HEK293T (cell line): ENCODE data around the gene ZNF561.
"Not testable (repeated sequence)": the region's sequence is repeated elsewhere in the genome, so short reads cannot be mapped to it uniquely, and the experiment has no call there.

Experiments
- CTCF ChIA-PET: fragments of 350-600 bp; formaldehyde crosslinking; extraction: SDS; loops from one replicate; lab custom pipeline; 2021; ENCODE audit warnings: antibody characterized with exemption, inconsistent platforms; lab: Yijun Ruan, JAX
- POLR2A ChIA-PET: fragments of 350-600 bp; formaldehyde crosslinking; extraction: SDS; loops from one replicate; lab custom pipeline; 2020; ENCODE audit warnings: antibody characterized with exemption, inconsistent platforms; lab: Yijun Ruan, JAX
- DNase-seq: peaks from one replicate; pipeline ENCODE4 v3.0.0; 2012; ENCODE audit warnings: mixed read lengths; ENCODE audit errors: extremely low spot score
- ARNT ChIP-seq: fragments of 450-650 bp; IDR thresholded peaks from 2 replicates; pipeline ENCODE4 v1.6.1; 2017; ENCODE audit warnings: mild to moderate bottlenecking
- BHLHE40 ChIP-seq: fragments of 450-650 bp; IDR thresholded peaks from 2 replicates; pipeline ENCODE4 v1.6.1; 2016; ENCODE audit warnings: mild to moderate bottlenecking, moderate library complexity, borderline replicate concordance
- CTBP1 ChIP-seq: fragments of 450-650 bp; IDR thresholded peaks from 2 replicates; pipeline ENCODE4 v1.6.1; 2016; ENCODE audit warnings: borderline replicate concordance
- ELF4 ChIP-seq: fragments of 450-650 bp; IDR thresholded peaks from 2 replicates; pipeline ENCODE4 v1.6.1; 2017; ENCODE audit warnings: antibody characterized with exemption
- FOXA1 ChIP-seq: fragments of 450-650 bp; IDR thresholded peaks from 2 replicates; pipeline ENCODE4 v1.6.1; 2016; ENCODE audit warnings: mild to moderate bottlenecking
- FOXK2 ChIP-seq: fragments of 450-650 bp; IDR thresholded peaks from 2 replicates; pipeline ENCODE4 v1.6.1; 2016; ENCODE audit warnings: mild to moderate bottlenecking
- FOXM1 ChIP-seq: fragments of 450-650 bp; IDR thresholded peaks from 2 replicates; pipeline ENCODE4 v1.6.1; 2017; ENCODE audit warnings: mild to moderate bottlenecking, borderline replicate concordance
- HDGF ChIP-seq: fragments of 450-650 bp; IDR thresholded peaks from 2 replicates; pipeline ENCODE4 v1.6.1; 2017; ENCODE audit warnings: antibody characterized with exemption, borderline replicate concordance
- L3MBTL2 ChIP-seq: fragments of 450-650 bp; conservative IDR thresholded peaks from 2 replicates; pipeline ENCODE4 v1.6.1; 2016; ENCODE audit warnings: mild to moderate bottlenecking
- LEF1 ChIP-seq: fragments of 450-650 bp; IDR thresholded peaks from 2 replicates; pipeline ENCODE4 v1.6.1; 2017; ENCODE audit warnings: mild to moderate bottlenecking, borderline replicate concordance
- NFRKB ChIP-seq: fragments of 450-650 bp; IDR thresholded peaks from 2 replicates; pipeline ENCODE4 v1.6.1; 2016; ENCODE audit warnings: mild to moderate bottlenecking, moderate library complexity
- SP1 ChIP-seq: fragments of 450-650 bp; IDR thresholded peaks from 2 replicates; pipeline ENCODE4 v1.6.1; 2017
- SUZ12 ChIP-seq: fragments of 450-650 bp; IDR thresholded peaks from 2 replicates; pipeline ENCODE4 v1.6.1; 2016; ENCODE audit warnings: mild to moderate bottlenecking
- TARDBP ChIP-seq: fragments of 450-650 bp; IDR thresholded peaks from 2 replicates; pipeline ENCODE4 v1.6.1; 2016
- ZNF384 ChIP-seq: fragments of 450-650 bp; IDR thresholded peaks from 2 replicates; pipeline ENCODE4 v1.6.1; 2016
- TF ChIP-seq, protein P1 (sequence below): fragments of 450-650 bp; IDR thresholded peaks from 2 replicates; pipeline ENCODE4 v1.6.1; 2016

Gene ZNF561

DNA sequence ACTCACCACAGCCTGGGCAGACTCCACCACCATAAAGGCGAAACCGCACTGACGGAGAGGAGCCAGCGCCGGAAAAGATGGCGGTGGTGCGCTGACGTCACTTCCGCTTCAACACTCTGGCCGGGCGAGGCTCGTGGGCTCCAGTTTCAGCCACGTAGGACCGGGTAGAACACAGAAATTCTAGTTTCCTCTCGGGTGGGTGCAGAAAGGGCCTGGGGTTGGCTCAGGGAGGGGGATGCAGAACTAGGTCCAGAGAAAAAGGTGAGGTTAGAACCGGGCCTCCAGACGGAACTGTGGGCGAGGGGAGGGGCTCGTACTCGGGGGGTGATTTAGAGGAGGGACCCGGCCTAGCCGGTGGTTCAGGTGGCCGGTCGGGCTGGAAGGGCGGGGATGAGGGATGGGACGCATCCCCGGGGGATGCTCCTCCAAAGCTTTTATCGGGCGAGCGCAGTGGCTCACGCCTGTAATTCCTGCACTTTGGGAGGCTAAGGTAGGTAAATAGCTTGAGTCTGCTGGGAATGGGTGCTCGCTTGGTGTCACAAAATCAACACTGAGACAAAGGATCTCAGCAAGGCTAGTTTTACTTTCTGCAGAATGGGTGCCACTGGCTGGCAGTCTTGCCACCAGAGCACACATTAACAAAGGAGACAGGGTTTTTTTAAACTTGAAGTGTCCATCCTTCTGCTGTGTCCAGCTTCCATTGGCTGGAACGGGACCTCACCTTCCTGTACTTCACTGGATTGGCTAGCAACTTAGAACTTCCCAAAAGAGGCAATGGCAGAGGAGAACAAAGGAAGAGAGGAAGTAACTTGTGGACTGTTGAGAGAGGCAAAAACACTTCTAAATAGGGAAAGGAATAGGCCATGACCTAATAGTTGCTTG is at the start of gene ZNF561:
ZNF561 (minus strand) TSS at position 77 of the 882 bp plus-strand sequence. CDS start 1,776 bp downstream, outside the sequence.
- TF ChIP-seq L3MBTL2 (peak; percentile 77; the same call in 1 of the 2 replicates), FOXM1 (no peak), HDGF (no peak), CTBP1 (peak; percentile 90), BHLHE40 (no peak), SUZ12 (no peak), FOXA1 (no peak), ZNF384 (no peak), NFRKB (peak; percentile 95), TARDBP (no peak), FOXK2 (no peak), SP1 (no peak), ELF4 (0 out of 2 replicates have a peak, but pooled peaks have one; percentile 25), LEF1 (no peak), ARNT (no peak)
- TF ChIP-seq, protein P1, sequence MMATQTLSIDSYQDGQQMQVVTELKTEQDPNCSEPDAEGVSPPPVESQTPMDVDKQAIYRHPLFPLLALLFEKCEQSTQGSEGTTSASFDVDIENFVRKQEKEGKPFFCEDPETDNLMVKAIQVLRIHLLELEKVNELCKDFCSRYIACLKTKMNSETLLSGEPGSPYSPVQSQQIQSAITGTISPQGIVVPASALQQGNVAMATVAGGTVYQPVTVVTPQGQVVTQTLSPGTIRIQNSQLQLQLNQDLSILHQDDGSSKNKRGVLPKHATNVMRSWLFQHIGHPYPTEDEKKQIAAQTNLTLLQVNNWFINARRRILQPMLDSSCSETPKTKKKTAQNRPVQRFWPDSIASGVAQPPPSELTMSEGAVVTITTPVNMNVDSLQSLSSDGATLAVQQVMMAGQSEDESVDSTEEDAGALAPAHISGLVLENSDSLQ = no peak
- POLR2A ChIA-PET = interaction anchor here (1.5 kb wide), 1 partner anchor 147 kb away, joined by 5 read pairs; the partner anchor contains the start of gene ZNF846
- CTCF ChIA-PET = no interaction called here
- DNase-seq = peak; percentile 83

DNA sequence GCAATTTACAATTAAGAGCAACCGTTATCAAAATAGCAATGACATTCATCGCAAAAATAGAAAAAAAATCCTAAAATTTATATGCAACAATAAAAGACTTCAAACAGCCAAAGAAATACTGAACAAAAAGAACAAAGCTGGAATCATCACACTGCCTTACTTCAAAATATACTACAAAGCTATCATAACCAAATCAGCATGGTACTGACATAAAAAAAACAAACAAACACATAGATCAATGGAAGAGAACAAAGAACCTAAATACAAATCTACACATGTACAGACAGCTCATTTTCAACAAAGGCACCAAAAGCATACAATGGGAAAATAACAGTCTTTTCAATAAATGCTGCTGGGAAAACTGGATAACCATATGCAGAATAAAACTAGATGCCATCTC is 47.5 kb upstream of the ZNF561 start:
- DNase-seq = no peak
- ChIA-PET CTCF (no interaction called here), POLR2A (no interaction called here)
- TF ChIP-seq SP1 = no peak
- no peak for TF ChIP-seq SUZ12
- TF ChIP-seq L3MBTL2 = no peak
- no peak for TF ChIP-seq ELF4
- TF ChIP-seq NFRKB = no peak
- TF ChIP-seq TARDBP = no peak
- no peak for TF ChIP-seq FOXA1
- TF ChIP-seq CTBP1 = no peak
- TF ChIP-seq ARNT = no peak
- no peak for TF ChIP-seq ZNF384
- no peak for TF ChIP-seq LEF1
- TF ChIP-seq FOXK2 = no peak
- TF ChIP-seq, protein P1 = no peak
- TF ChIP-seq HDGF = no peak
- TF ChIP-seq BHLHE40 = no peak
- no peak for TF ChIP-seq FOXM1

DNA sequence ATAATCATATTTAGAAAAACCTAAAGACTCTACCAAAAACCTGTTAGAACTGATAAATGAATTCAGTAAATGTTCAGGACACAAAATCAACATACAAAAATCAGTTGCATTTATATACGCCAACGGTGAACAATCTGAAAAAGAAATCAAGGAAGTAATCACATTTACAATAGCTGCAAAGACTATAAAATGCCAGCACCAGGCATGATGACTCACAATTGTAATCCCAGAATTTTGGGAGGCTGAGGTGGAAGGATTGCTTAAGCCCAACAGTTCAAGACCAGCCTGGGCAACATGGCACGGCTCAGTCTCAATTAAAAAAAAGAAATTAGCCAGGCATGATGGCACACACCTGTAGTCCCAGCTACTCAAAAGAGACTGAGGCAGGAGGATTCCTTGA is 46.9 kb upstream of the ZNF561 start:
- POLR2A ChIA-PET = no interaction called here
- DNase-seq = no peak
- CTCF ChIA-PET = no interaction called here
- no peak for TF ChIP-seq CTBP1
- no peak for TF ChIP-seq BHLHE40
- no peak for TF ChIP-seq NFRKB
- no peak for TF ChIP-seq FOXK2
- TF ChIP-seq ELF4 = no peak
- TF ChIP-seq, protein P1 = no peak
- TF ChIP-seq FOXM1 = no peak
- no peak for TF ChIP-seq SUZ12
- no peak for TF ChIP-seq L3MBTL2
- TF ChIP-seq SP1 = no peak
- no peak for TF ChIP-seq TARDBP
- no peak for TF ChIP-seq ZNF384
- no peak for TF ChIP-seq ARNT
- no peak for TF ChIP-seq LEF1

DNA sequence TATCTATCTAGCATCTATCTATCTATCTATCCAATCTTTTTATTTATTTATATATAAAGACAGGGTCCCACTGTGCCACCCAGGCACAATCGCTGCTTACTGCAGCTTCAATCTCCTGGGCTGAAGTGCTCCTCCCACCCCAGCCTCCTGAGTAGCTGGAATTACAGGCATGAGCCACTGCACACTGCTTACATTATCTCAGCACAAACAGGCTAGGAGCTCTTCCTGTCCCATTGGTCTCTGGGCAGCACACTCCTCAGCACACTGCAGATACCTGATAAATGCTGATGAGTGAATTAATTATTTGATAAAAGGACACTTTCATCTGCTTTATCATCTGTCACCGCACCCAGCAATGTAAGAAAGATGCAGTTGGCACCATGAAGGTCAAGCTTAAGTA is 37.7 kb upstream of the ZNF561 start:
- no peak for DNase-seq
- POLR2A ChIA-PET = no interaction called here
- TF ChIP-seq, protein P1 = no peak
- no peak for TF ChIP-seq CTBP1
- no peak for TF ChIP-seq LEF1
- TF ChIP-seq FOXA1 = no peak
- TF ChIP-seq FOXM1 = no peak
- no peak for TF ChIP-seq SUZ12
- no peak for TF ChIP-seq L3MBTL2
- TF ChIP-seq ZNF384 = no peak
- no peak for TF ChIP-seq TARDBP
- CTCF ChIA-PET = no interaction called here

DNA sequence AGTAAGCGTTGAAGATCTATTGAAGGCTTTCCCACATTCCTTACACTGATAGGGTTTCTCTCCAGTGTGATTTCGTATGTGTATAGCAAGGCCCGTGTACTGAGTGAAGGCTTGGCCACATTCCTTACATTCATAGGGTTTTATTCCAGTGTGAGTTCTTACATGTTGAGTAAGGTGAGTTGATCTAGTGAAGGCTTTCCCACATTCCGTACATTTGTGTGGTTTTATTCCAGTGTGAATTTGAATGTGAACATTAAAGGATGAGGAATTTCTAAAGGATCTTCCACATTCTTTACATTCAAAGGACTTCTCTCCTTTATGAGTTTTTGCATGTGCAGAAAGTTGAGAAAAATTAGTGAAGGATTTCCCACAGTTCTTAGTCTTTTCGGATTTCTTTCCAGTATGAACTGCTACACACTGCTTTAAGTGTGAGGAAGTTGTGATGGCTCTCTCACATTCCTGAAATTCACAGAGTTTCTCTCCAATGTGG is 32.1 kb upstream of the ZNF561 start:
- CTCF ChIA-PET, POLR2A ChIA-PET: not testable (repeated sequence)

DNA sequence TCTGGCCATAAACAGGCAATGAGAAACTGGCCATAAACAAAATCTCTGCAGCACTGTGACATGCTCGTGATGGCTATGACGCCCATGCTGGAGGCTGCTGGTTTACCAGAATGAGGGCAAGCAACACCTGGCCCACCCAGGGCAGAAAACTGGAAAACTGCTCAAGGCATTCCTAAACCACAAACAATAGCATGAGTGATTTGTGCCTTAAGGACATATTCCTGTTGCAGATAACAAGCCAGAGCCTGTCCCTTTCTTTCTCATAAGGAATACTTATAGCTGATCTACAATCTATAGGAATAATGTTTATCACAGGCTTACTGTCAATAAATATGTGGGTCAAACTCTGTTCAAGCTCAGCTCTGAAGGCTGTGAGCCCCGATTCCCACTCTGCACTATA is 30.4 kb upstream of the ZNF561 start:
- CTCF ChIA-PET, DNase-seq: not testable (repeated sequence)
- POLR2A ChIA-PET = interaction anchor here (0.9 kb wide), 1 partner anchor 9 kb away, joined by 3 read pairs; no protein-coding TSS in a partner anchor

More for the DNA sequence above, 32.1 kb upstream of the ZNF561 start:
- not testable (repeated sequence) for DNase-seq
